A549 (cell line): ENCODE measurements around the gene KIAA1755. TPM values are rescaled to one million over a fixed set of nuclear protein-coding genes. Genes with fewer than 3 reads are reported as not detected.

Source experiments
- ATAC-seq, 2 experiments: fragments of 200-7000 bp in 1 of 2; fragments of >200 bp in 1 of 2; cut with Nextera tagmentation in 1 of 2; cut with Tn5 transposase in 1 of 2; 3 replicates each; pipeline versions ENCODE4 v1.8.0 to v1.9.1; 2018 to 2020; ENCODE audit warnings: mild to moderate bottlenecking in 1 of 2, moderate library complexity in 1 of 2
- CTCF ChIA-PET: fragments of 300-600 bp; sonication (Branson Sonifier 250); formaldehyde crosslinking; extraction: SDS; loops from one replicate; lab custom pipeline; 2021; ENCODE audit warnings: antibody characterized with exemption, inconsistent platforms; lab: Yijun Ruan, JAX
- POLR2A ChIA-PET: fragments of 350-600 bp; formaldehyde crosslinking; extraction: SDS; loops from one replicate; lab custom pipeline; 2021; ENCODE audit warnings: antibody characterized with exemption, inconsistent platforms; lab: Yijun Ruan, JAX
- DNase-seq, 2 experiments: peaks; one replicate each; pipeline versions ENCODE4 v3.0.0 to v3.0.0-alpha.2; 2011 to 2016; ENCODE audit warnings: low read depth in 1 of 2, low spot score in 1 of 2
- FAIRE-seq: peaks from 2 replicates; lab custom pipeline; 2011; peaks lifted over from hg19 to GRCh38; lab: Jason Lieb, UNC
- H3K27ac ChIP-seq, 2 experiments: fragments of >200 bp; sonication (Bioruptor Twin); formaldehyde crosslinking; 3 replicates each; pipeline ENCODE4 v1.5.1; 2016 to 2017
- H3K4me1 ChIP-seq: fragments of >200 bp; sonication (Bioruptor Twin); formaldehyde crosslinking; 3 replicates; pipeline ENCODE4 v1.6.1; 2016
- H3K4me2 ChIP-seq: fragments of >200 bp; sonication (Bioruptor Twin); formaldehyde crosslinking; 3 replicates; pipeline ENCODE4 v1.6.1; 2016
- H3K4me3 ChIP-seq: fragments of >200 bp; sonication (Bioruptor Twin); formaldehyde crosslinking; 3 replicates; pipeline ENCODE4 v1.5.1; 2016
- H3K9me3 ChIP-seq: fragments of >200 bp; sonication (Bioruptor Twin); formaldehyde crosslinking; 3 replicates; pipeline ENCODE4 v1.6.1; 2016
- CHD2 ChIP-seq: fragments of 150-350 bp; IDR thresholded peaks from 2 replicates; pipeline ENCODE4 v1.6.1; 2014; ENCODE audit warnings: low read length; ENCODE audit not compliant: partially characterized antibody
- ELK1 ChIP-seq: fragments of 150-350 bp; IDR thresholded peaks from 2 replicates; pipeline ENCODE4 v1.6.1; 2014; ENCODE audit warnings: low read depth, mild to moderate bottlenecking, low read length
- ESRRA ChIP-seq: fragments of 150-350 bp; IDR thresholded peaks from 2 replicates; pipeline ENCODE4 v1.6.1; 2014; ENCODE audit warnings: mild to moderate bottlenecking, low read length, borderline replicate concordance
- FOXS1 ChIP-seq: fragments of 250-450 bp; sonication (Bioruptor Pico); IDR thresholded peaks from 2 replicates; pipeline ENCODE4 v1.5.0; 2020; ENCODE audit warnings: mild to moderate bottlenecking, moderate library complexity
- HES2 ChIP-seq: fragments of >200 bp; sonication (Bioruptor Twin); formaldehyde crosslinking; IDR thresholded peaks from 2 replicates; pipeline ENCODE4 v1.6.1; 2016
- HOXA7 ChIP-seq: fragments of 250-450 bp; sonication (Bioruptor Pico); IDR thresholded peaks from 2 replicates; pipeline ENCODE4 v1.5.0; 2020; ENCODE audit warnings: mild to moderate bottlenecking, moderate library complexity
- HOXB5 ChIP-seq: fragments of 250-450 bp; sonication (Bioruptor Pico); IDR thresholded peaks from 2 replicates; pipeline ENCODE4 v1.5.0; 2020; ENCODE audit warnings: mild to moderate bottlenecking, moderate library complexity
- JUNB ChIP-seq: fragments of >200 bp; sonication (Bioruptor Twin); formaldehyde crosslinking; IDR thresholded peaks from 2 replicates; pipeline ENCODE4 v1.6.1; 2016
- MAX ChIP-seq: IDR thresholded peaks from 2 replicates; pipeline ENCODE4 v1.6.1; 2012
- MAZ ChIP-seq: fragments of 150-350 bp; IDR thresholded peaks from 2 replicates; pipeline ENCODE4 v1.6.1; 2014; ENCODE audit warnings: antibody characterized with exemption, low read depth, low read length, borderline replicate concordance
- MYC ChIP-seq: IDR thresholded peaks from 2 replicates; pipeline ENCODE4 v1.6.1; 2012; ENCODE audit warnings: mild to moderate bottlenecking, inconsistent platforms, low read length, improper control_type of control experiment, borderline replicate concordance
- NPAS2 ChIP-seq: fragments of 250-450 bp; sonication (Bioruptor Pico); IDR thresholded peaks from 2 replicates; pipeline ENCODE4 v1.8.0; 2022; ENCODE audit warnings: mild to moderate bottlenecking, moderate library complexity, borderline replicate concordance
- NR3C1 ChIP-seq: fragments of >200 bp; sonication (Bioruptor Twin); formaldehyde crosslinking; IDR thresholded peaks from 3 replicates; pipeline ENCODE4 v1.6.1; 2017
- RFX5 ChIP-seq: fragments of 450-650 bp; IDR thresholded peaks from 2 replicates; pipeline ENCODE4 v1.7.1; 2014; ENCODE audit warnings: antibody characterized with exemption, mild to moderate bottlenecking, moderate library complexity
- RNF2 ChIP-seq: fragments of 200-600 bp; sonication (generic); IDR thresholded peaks from 2 replicates; pipeline ENCODE4 v1.6.1; 2016; ENCODE audit warnings: low read depth, mild to moderate bottlenecking, antibody characterized with exemption, moderate library complexity, borderline replicate concordance
- SMC3 ChIP-seq: fragments of >200 bp; sonication (Bioruptor Twin); formaldehyde crosslinking; IDR thresholded peaks from 3 replicates; pipeline ENCODE4 v1.6.1; 2018; ENCODE audit warnings: inconsistent platforms
- TFCP2L1 ChIP-seq: fragments of 250-450 bp; sonication (Bioruptor Pico); IDR thresholded peaks from 2 replicates; pipeline ENCODE4 v1.5.0; 2021; ENCODE audit warnings: mild to moderate bottlenecking
- ZSCAN20 ChIP-seq: fragments of 250-450 bp; sonication (Bioruptor Pico); IDR thresholded peaks from 2 replicates; pipeline ENCODE4 v1.8.0; 2022; ENCODE audit warnings: mild to moderate bottlenecking, moderate library complexity
- WGBS: methylation state at CpG from one replicate; pipeline ENCODE4 v1.1.6; 2017; ENCODE audit errors: missing lambda C conversion rate; 5-methylcytosine and 5-hydroxymethylcytosine counted together
- polyA plus RNA-seq, 4 experiments: library from polyadenylated mRNA; depleted of rRNA in 3 of 4; stranded (reverse); fragments of >200 nt; fragmentation: RNase III in 1 of 4; extraction: RNeasy Plus Mini Kit Qiagen cat#74134 plus additional on column Dnase treatment in 1 of 4; gene quantifications; 2 replicates in 3 of 4; 3 replicates in 1 of 4; pipeline ENCODE4 v1.2.3, GENCODE V29; 2011 to 2017
- TF ChIP-seq, protein P1 (sequence below): fragments of 450-650 bp; IDR thresholded peaks from 2 replicates; pipeline ENCODE4 v1.6.1; 2014; ENCODE audit warnings: antibody characterized with exemption
- TF ChIP-seq, protein P2 (sequence below): fragments of 250-450 bp; sonication (Bioruptor Pico); IDR thresholded peaks from 2 replicates; pipeline ENCODE4 v1.5.0; 2020; ENCODE audit warnings: low read depth, mild to moderate bottlenecking, moderate library complexity

KIAA1755 gene
- polyA plus RNA-seq, 2 of the 4 experiments (the other 2 are of a cell fraction) = 0.04 to 0.21 TPM

DNA sequence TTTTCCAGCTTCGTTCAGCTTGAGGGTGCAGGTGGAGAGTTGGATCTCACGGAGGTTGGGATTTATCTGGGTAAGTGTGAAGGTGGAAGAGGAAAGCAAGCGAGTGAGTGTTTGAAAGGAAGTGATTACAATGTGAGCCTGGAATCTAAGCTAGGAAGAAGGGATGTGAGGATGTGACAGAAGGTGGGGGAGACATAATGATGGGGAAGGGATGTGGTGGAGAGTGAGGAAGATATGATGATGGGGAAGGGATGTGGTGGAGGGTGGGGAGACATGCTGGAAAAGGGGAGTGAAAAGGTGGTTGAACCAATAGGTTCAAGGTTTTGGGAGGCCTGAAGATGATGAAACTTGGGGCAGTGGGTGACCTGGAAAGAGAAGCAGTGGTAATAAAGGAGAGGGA lies 23.2 kb downstream of the KIAA1755 start (continued):
- no peak for TF ChIP-seq RFX5

DNA sequence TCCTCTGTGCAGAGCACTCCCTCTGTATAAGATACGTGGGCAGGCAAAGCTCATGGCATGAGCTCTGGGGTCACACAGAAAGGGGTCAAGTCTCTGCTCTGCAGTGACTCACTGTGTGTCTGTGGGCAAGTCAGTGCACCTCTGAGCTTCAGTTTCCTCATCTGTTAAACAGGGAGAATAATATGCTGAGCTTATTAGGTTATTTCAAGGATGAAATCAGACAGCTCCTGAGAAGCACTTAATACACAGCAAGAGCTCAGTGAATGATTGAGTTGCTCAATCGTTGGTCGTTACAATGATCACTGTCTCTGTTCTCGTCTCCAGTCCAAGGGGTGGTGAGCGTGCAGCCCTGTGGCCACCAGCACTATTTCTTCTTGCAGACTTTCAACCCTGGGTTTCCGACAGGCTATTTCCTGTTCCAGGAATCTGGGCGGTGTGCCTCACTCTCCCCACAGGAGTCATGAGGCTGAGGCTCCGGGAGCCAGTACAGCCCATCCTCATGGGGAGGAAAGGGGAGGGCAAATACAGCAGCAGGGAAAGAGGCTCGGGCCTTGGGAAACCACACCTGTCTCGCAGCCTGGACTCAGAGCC lies 28.9 kb downstream of the KIAA1755 start:
- H3K4me1 ChIP-seq = no peaks in the 10 kb centered on the region
- H3K27ac ChIP-seq = no peak overlapping the region
- ChIA-PET CTCF (interaction anchor here (0.6 to 12.7 kb wide), 9 partner anchors 8 to 441 kb away, joined by 3 to 107 read pairs (median 3); no protein-coding TSS in a partner anchor), POLR2A (interaction anchor here (0.6 kb wide), 1 partner anchor 427 kb away, joined by 3 read pairs; no protein-coding TSS in a partner anchor)
- WGBS = 55% methylated on average over 10 of the region's 10 CpGs
- no peak overlapping the region for H3K4me2 ChIP-seq
- ATAC-seq = peak in 1 of 2 experiments; percentile 29; a peak in 1 of 6 replicates
- H3K9me3 ChIP-seq = no peaks in the 10 kb centered on the region; the same call in 2 of the 3 replicates
- DNase-seq = no peak
- TF ChIP-seq CHD2 (no peak), HOXB5 (CRISPR knock-in tag) (no peak)
- TF ChIP-seq, protein P1, sequence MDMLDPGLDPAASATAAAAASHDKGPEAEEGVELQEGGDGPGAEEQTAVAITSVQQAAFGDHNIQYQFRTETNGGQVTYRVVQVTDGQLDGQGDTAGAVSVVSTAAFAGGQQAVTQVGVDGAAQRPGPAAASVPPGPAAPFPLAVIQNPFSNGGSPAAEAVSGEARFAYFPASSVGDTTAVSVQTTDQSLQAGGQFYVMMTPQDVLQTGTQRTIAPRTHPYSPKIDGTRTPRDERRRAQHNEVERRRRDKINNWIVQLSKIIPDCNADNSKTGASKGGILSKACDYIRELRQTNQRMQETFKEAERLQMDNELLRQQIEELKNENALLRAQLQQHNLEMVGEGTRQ = no peak
- no peak for FAIRE-seq
- H3K4me3 ChIP-seq = no peak overlapping the region

DNA sequence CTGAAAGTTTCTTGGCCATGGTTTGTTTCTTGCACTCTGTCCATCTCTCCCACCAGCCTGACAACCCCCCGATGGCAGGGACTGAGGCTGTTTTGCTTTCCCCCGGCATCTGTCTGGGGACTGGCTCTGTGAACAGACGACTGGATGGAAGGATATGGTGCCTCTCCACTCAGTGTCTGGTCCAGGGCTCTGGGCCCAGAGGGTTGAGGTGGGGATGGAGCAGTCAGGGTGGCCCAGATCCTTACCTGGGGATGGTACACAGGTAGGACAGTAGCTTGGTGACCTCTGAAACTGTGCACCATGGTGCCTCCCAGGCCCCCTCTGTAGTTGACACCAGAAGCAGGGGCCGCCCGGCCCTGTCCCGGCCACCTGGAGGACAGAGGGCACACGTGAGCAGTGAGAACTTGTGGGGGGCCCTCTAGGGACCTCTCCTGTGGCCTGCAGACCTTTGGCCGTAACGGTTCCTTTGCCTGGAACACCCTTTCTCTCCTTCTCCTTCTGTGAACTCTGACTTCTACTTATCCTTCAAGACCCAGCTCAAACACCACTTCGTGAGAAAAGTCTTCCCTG lies 29.5 kb downstream of the KIAA1755 start:
- Histone ChIP-seq H3K4me1 (no peaks in the 10 kb centered on the region), H3K4me3 (no peak overlapping the region), H3K27ac (no peak overlapping the region), H3K4me2 (no peak overlapping the region), H3K9me3 (no peaks in the 10 kb centered on the region)
- CTCF ChIA-PET = interaction anchor here (0.6 to 12.7 kb wide), 8 partner anchors 8 to 178 kb away, joined by 3 to 107 read pairs (median 4); no protein-coding TSS in a partner anchor
- FAIRE-seq (no peak), ATAC-seq (no peak; a peak in 2 of 6 replicates), DNase-seq (no peak)
- TF ChIP-seq TFCP2L1 (CRISPR knock-in tag) = no peak
- TF ChIP-seq ZSCAN20 = no peak
- no peak for TF ChIP-seq ESRRA
- no peak for TF ChIP-seq ELK1
- TF ChIP-seq MAZ = no peak
- no peak for TF ChIP-seq MYC
- TF ChIP-seq, protein P2, sequence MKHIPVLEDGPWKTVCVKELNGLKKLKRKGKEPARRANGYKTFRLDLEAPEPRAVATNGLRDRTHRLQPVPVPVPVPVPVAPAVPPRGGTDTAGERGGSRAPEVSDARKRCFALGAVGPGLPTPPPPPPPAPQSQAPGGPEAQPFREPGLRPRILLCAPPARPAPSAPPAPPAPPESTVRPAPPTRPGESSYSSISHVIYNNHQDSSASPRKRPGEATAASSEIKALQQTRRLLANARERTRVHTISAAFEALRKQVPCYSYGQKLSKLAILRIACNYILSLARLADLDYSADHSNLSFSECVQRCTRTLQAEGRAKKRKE (CRISPR knock-in tag) = no peak
- TF ChIP-seq NPAS2 (CRISPR knock-in tag) = no peak
- no peak for TF ChIP-seq HES2
- TF ChIP-seq RNF2 = no peak
- no peak for TF ChIP-seq MAX
- no peak for TF ChIP-seq FOXS1 (CRISPR knock-in tag)
- TF ChIP-seq NR3C1 = no peak
- no peak for TF ChIP-seq HOXA7 (CRISPR knock-in tag)
- no peak for TF ChIP-seq JUNB
- TF ChIP-seq SMC3 = no peak
- POLR2A ChIA-PET = interaction anchor here (0.6 kb wide), 1 partner anchor 426 kb away, joined by 3 read pairs; no protein-coding TSS in a partner anchor
- WGBS = 58% methylated on average over 10 of the region's 10 CpGs
